ENCODE data around the gene NKX2-1. TPM values are rescaled to one million over a fixed set of nuclear protein-coding genes. Genes with fewer than 3 reads are reported as not detected.

Gene NKX2-1
- total RNA-seq, 1 donor from 2014 or later: not detected

DNA sequence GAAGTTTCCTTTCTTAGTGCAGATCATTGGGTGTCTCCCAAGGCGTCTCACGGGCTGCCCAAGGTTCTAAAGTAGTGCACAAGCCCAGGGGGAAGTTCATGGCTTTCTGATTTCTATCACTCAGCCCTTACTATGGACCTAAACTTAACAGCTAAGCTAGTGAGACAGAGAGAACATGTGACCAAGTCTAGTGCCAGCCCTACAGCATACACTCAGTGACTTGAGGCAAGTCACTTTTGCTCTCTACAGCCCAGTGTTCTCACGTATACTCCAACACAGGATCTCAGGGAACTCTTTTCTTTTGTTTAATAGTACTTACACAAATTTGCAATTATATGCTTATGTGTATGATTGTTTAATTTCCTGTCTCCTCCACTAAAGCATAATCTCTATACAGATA is 48.6 kb downstream of the NKX2-1 start:
- no peak overlapping the region for H3K4me3 ChIP-seq (ENCODE audit: low read depth, low read length)
- DNase-seq (ENCODE audit: low read depth): no peak
- TF ChIP-seq, protein P1, sequence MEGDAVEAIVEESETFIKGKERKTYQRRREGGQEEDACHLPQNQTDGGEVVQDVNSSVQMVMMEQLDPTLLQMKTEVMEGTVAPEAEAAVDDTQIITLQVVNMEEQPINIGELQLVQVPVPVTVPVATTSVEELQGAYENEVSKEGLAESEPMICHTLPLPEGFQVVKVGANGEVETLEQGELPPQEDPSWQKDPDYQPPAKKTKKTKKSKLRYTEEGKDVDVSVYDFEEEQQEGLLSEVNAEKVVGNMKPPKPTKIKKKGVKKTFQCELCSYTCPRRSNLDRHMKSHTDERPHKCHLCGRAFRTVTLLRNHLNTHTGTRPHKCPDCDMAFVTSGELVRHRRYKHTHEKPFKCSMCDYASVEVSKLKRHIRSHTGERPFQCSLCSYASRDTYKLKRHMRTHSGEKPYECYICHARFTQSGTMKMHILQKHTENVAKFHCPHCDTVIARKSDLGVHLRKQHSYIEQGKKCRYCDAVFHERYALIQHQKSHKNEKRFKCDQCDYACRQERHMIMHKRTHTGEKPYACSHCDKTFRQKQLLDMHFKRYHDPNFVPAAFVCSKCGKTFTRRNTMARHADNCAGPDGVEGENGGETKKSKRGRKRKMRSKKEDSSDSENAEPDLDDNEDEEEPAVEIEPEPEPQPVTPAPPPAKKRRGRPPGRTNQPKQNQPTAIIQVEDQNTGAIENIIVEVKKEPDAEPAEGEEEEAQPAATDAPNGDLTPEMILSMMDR (conservative IDR thresholded peaks at IDR 0.05; ENCODE audit: low read depth, low read length): no peak

DNA sequence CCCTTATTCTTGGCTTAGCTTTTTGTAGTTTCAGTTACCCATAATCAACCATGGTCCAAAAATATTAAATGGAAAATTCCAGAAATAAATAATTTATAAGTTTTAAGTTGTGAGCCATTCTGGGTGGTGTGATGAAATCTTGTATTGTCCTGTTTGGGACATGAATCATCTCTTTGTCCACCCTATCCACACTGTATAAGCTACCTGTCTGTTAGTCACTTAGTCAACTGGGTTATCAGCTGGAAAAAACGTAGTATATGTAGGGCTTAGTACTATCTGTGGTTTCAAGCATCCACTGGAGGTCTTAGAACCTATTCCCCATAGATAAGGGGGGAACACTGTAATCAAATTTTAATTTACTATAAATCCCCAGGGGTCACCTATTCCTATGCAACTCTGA is 52.7 kb downstream of the NKX2-1 start:
- DNase-seq (ENCODE audit: low read depth): no peak
- TF ChIP-seq, protein P1 (conservative IDR thresholded peaks at IDR 0.05; ENCODE audit: low read depth, low read length): no peak
- no peak overlapping the region for H3K4me3 ChIP-seq (ENCODE audit: low read depth, low read length)

Other genes starting within 250 kb of the NKX2-1 start
- 10.1 and 12.9 TPM in 2 replicates for gene MBIP, start 199.6 kb downstream of the NKX2-1 start, total RNA-seq
- not detected in 2 replicates for gene NKX2-8, start 62.4 kb upstream of the NKX2-1 start, total RNA-seq
- 0.12 TPM in 1 of 2 replicates, not detected in the other for gene PAX9, start 141.6 kb upstream of the NKX2-1 start, total RNA-seq

All from epithelial cell of proximal tubule (primary cell).